Keratinocyte (primary cell): ENCODE results near the gene AGFG2.

ENCODE experiments used
- EZH2 ChIP-seq: IDR thresholded peaks from one replicate; pipeline ENCODE4 v1.6.1; 2012; ENCODE audit warnings: inconsistent platforms, mild to moderate bottlenecking, low read length, moderate library complexity
- TF ChIP-seq, protein P1 (sequence below), 3 experiments: IDR thresholded peaks in 1 of 3; conservative IDR thresholded peaks in 1 of 3; optimal IDR thresholded peaks in 1 of 3; 2 replicates in 2 of 3; 3 replicates in 1 of 3; pipeline versions ENCODE3 to v1.5.1; 2011; ENCODE audit warnings: low read length in 3 of 3, mild to moderate bottlenecking in 3 of 3, moderate library complexity in 2 of 3, control low read depth in 1 of 3, inconsistent platforms in 1 of 3; ENCODE audit not compliant: insufficient read depth in 2 of 3; ENCODE audit errors: extremely low read depth in 1 of 3

DNA sequence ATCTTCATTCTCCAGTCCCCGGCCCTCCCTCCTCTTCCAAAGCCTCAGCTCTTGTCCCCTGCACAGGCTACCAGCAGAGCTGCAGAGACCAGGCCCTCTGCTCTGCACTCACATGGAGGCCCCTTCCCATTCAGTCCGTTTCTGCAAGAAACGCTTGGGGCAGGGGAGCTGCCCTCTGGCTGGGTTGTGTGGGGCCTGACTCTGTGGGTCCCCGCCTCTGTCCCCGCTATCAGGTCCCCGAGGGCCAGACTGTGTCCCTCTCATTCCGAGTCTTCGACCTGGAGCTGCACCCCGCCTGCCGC lies 64.7 kb downstream of the AGFG2 start:
- TF ChIP-seq, protein P1, sequence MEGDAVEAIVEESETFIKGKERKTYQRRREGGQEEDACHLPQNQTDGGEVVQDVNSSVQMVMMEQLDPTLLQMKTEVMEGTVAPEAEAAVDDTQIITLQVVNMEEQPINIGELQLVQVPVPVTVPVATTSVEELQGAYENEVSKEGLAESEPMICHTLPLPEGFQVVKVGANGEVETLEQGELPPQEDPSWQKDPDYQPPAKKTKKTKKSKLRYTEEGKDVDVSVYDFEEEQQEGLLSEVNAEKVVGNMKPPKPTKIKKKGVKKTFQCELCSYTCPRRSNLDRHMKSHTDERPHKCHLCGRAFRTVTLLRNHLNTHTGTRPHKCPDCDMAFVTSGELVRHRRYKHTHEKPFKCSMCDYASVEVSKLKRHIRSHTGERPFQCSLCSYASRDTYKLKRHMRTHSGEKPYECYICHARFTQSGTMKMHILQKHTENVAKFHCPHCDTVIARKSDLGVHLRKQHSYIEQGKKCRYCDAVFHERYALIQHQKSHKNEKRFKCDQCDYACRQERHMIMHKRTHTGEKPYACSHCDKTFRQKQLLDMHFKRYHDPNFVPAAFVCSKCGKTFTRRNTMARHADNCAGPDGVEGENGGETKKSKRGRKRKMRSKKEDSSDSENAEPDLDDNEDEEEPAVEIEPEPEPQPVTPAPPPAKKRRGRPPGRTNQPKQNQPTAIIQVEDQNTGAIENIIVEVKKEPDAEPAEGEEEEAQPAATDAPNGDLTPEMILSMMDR (optimal IDR thresholded peaks at IDR 0.05 in 1 of 3, IDR thresholded peaks at IDR 0.05 in 1 of 3, conservative IDR thresholded peaks at IDR 0.05 in 1 of 3; ENCODE audit: extremely low read depth in 1 of 3, insufficient read depth in 2 of 3, low read length in 3 of 3), result no peak
- no peak for TF ChIP-seq EZH2
